ENCODE results near the gene IL18BP.

The IL18BP gene

DNA sequence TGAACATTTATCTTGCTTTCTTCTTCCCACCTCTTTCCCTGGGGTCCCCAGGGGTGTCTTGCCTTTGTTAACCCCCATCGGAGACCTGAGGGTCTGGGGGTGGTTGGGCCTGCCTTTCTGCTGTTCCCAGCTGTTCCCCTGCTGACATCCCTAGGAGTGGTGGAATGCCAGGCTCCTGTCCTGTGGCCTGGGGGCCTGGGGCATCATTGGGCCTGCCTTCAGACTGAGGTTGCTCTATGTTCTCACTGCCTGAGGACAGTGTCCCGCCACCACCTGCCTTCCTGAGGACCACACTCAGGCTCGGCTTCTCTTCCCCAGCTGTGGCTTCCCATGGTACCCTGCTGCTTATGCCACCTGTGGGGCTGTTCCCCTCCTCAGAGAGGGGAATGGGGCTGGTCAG lies 1.1 kb upstream of the IL18BP start:
- no peak for DNase-seq

DNA sequence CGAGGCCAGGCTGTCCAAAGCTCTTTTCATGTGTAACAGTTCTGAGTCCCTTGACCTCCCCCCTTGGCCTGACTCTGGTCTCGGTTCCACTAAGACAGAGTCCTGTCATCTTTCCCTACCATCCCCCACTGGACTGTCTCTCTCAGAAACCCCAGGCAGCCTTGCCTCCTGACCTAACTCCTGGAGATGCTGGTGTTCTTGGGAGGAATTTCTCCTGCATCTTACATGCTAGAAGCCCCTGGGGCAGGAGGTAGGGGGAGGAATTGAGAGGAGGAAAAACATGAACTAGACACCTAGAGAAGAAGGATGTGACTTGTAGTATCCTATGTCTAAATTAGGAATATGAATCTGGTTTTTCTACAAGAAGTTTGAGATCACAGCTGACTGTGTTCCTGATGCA lies 648 bp upstream of the IL18BP start:
- no peak for DNase-seq

DNA sequence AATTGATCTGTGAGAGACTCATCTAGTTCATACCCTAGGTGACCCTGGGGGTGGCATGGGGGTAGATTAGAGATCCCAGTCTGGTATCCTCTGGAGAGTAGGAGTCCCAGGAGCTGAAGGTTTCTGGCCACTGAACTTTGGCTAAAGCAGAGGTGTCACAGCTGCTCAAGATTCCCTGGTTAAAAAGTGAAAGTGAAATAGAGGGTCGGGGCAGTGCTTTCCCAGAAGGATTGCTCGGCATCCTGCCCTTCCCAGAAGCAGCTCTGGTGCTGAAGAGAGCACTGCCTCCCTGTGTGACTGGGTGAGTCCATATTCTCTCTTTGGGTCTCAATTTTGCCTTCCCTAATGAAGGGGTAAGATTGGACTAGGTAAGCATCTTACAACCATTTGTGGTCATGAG lies 653 bp downstream of the IL18BP start:
- no peak for DNase-seq

DNA sequence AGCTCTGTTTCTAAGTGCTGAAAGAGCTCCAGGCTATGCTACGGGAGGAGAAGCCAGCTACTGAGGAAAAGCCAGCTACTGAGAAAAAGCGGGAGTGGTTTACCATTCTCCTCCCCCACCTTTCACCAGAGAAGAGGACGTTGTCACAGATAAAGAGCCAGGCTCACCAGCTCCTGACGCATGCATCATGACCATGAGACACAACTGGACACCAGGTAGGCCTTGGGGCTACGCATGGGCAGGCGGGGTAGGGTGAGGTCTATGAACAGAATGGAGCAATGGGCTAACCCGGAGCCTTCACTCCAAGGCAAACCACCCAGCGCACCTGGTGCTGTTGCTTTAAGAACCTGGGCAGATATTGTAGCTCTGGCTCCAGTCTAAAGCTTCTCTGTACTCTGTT lies 1.1 kb downstream of the IL18BP start:
- DNase-seq, result no peak

DNA sequence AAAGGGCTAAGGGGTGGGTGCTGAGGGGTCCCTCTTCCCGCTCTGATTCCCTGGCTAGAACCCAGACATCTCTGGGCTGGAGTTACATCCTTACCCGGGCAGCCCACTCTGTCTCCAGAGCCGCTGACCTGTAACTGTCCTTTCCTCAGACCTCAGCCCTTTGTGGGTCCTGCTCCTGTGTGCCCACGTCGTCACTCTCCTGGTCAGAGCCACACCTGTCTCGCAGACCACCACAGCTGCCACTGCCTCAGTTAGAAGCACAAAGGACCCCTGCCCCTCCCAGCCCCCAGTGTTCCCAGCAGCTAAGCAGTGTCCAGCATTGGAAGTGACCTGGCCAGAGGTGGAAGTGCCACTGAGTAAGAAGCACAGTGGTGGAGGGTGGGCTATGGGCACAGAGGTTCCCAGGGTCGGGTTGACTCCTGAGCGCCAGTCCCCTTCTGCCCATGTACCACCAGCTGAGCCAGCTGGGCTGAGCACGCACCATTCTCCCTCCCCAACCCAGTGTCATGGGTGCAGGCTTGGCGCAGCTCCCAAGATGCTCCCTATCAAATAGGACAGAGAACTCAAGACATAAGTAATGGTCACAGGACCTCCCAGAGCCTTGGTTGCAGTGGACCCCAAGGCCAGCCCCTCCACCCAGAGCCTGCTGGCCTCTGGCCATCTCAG lies 1.6 kb downstream of the IL18BP start:
- DNase-seq, result no peak

DNA sequence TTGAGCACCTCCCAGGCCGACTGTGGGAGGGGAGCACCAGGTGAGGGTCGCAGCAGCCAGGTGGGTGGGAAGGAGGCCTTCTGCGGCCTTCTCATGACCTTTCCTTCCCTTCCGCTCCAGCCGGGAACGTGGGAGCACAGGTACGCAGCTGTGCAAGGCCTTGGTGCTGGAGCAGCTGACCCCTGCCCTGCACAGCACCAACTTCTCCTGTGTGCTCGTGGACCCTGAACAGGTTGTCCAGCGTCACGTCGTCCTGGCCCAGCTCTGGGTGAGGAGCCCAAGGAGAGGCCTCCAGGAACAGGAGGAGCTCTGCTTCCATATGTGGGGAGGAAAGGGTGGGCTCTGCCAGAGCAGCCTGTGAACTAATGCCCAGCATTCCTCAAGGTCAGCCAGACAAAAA lies 2.6 kb downstream of the IL18BP start:
- no peak for DNase-seq

DNA sequence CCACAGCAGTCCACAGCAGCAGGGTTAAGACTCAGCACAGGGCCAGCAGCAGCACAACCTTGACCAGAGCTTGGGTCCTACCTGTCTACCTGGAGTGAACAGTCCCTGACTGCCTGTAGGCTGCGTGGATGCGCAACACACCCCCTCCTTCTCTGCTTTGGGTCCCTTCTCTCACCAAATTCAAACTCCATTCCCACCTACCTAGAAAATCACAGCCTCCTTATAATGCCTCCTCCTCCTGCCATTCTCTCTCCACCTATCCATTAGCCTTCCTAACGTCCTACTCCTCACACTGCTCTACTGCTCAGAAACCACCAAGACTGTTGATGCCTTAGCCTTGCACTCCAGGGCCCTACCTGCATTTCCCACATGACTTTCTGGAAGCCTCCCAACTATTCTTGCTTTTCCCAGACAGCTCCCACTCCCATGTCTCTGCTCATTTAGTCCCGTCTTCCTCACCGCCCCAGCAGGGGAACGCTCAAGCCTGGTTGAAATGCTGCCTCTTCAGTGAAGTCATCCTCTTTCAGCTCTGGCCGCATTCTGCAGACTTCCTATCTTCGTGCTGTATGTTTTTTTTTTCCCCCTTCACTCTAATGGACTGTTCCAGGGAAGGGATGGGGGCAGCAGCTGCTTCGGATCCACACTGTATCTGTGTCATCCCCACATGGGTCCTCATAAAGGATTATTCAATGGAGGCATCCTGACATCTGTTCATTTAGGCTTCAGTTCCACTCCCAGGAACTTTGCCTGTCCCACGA lies 3.3 kb downstream of the IL18BP start:
- no peak for DNase-seq

DNA sequence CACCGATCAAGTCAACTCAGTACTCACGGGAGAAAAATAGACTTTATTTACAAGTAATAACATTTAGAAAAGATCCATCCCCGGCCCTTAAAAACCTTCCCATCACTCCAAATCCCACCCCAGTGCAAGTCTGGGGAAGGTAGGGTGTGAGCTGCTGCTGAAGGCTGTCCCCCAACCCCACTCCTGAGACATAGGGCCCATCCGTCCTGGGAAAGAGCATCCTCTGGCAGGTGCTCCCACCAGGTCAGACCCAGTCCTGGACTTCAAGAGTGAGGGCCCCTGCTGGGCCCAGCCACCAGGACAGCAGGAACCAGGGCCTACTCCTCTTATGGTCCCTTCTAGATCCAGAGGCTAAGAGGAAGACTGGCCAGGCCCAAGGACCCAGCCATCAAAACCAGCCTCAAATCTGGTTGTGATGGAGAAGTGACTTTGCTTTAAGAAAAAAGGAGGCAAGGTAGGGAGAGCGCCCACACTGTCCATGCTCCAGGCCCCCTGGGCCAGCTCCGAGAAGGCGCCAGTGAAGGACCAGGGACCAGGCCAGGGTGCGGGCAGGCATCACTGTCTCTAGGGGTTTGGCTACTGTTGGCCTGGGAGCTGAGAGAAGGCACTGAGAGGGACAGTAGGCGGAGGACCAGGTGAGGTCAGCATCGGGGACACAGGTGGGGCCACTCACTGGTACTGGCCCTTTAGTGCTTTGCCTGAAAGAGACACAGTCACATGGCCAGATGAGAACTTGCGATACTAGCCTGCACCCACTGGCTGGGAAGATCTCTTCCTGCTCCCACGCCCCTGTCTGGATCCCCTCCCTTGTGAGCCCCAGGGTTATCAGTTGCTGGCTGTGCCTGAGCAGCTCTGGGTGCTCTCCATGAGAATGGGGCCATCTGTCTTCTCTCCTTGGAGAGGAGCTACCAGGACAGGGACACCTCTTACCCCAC lies 4.4 kb downstream of the IL18BP start:
- DNase-seq, result no peak

DNA sequence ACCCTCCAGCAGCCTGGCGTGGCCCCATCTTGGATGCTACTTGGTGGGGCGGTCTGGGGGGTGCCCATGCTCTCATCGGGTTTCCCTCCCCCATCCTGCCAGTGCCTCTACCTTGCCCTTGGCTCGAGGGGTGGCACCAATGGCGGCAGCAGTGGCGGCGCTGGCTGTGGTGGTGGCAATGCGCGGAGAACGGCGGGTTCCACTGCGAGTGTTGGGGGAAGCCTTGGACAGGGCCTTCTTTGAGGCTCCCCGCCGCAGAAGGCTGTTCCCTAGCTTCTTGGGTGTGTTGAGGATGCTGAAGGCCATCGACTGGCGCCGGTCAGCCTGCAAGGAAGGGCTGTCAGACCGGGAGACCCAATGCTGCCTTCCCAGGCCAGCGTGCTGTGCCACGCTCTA lies 5.1 kb downstream of the IL18BP start:
- no peak for DNase-seq

DNA sequence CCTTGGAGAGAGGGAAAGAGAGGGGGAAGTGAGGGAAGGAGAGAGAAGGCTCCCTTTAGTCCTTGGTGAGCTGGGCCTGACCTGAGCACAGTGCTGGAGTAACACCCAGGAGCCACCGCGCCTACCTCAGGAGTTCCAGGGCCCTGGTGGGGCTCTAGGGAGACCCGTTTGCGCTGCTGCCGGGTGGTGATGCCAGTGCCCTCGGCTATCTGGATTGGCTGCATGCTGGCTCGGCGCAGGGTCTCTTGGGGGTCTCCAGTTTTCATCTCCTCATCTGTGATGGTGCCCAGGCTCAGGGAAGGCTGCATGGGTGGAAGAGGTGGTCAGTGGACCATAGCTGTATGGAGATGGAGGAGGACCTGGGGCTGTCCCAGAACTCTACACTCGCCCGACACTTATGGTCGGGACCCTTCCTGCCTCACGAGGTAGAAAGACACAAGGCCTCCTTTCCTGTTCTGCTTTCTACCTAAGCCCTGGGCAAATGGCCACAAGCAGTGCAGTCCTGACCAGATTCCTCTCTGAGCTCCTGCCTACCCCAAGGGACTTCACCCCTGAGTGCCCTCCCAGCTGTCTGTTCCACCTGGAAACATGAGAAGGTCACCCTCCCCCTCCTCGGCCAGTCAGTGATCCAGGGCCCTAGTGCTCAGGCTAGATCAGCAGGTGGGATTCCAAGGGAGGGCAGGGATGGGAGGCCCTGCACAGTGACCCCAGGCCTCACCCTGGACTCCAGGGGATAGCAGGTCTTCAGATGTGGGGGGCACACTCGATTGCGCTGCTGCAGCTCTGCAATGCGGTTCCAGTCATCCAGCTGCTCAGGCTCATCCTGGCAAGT lies 6.0 kb downstream of the IL18BP start:
- no peak for DNase-seq

DNA sequence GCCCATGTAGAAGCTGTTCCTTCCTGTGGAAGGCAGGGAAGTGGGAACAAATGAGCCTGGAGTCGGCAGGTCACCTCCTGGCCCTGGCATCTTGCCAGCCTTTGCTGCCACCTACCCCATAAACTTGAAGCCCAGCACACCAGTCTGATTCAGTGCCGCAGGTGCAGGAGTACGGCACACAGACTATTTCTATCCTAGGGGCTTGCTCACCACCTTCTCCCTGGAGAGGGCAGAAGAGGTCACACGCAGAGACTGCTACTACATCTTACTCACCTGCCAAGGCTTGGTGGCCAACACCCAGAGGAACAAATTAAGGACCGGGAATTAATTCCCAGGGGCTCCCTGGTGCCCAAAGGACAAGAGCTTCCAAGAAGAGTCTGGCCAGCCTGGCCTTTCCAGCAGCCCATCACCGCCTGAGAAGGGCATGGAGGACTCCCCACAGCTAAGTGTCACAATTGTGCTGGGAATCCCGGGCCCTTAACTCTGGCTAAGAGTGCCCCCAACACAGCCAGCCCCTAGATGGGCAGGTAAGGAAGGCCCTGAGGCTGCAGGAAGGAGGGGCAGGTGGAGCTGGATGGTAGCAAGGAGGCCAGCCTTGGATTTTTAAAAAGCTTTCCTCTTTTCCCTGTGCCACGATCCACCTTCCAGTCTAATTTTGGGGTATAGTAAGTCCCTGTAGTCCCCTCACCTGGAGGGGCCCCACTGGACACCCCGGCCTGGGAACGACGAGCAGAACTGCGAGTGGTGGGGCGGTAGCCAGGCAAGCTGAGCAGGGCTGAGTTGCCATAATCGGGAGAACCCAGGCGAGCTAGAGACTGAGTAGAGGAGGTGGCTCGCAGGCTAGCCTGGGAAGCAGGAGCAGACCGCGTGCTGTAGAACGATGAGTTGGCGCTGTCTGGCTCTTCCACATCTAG lies 6.9 kb downstream of the IL18BP start:
- no peak for DNase-seq

DNA sequence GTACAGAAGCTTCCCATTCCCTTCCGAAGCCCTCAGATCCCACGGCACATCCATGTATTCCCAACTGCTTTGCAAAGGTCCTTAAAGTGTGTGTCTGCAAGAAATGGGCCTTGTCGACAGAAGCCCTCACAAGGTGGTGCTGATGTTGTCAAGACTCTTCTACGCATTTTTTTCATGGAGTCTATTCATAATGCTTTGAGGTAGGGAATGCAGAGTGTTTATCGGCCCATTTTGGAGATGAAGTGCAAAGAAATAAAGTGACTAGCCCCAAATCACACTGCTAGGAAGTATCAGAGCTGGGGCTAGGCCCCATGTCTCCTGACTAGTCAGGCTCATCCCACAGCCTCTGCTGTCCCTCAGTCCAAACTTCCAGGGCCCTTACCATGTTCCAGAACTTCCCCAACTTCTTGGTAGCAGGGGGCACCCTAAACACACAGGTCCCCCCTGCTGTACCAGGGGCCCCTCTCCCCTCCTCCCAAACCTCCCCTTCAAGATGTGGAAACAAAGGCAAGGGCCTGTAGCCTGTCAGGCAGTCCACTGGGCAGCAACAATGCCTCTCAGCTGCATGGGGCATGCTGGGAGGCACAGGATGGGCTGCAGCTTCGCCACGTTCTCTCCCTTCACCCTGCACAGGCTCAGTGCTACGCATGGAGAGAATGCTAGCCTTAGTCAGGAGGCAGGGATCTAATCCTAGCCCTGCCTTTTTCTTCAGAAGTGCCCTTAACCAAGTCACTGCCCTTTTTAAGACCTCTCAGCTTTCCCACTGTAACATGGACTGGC lies 7.8 kb downstream of the IL18BP start:
- DNase-seq, result no peak

DNA sequence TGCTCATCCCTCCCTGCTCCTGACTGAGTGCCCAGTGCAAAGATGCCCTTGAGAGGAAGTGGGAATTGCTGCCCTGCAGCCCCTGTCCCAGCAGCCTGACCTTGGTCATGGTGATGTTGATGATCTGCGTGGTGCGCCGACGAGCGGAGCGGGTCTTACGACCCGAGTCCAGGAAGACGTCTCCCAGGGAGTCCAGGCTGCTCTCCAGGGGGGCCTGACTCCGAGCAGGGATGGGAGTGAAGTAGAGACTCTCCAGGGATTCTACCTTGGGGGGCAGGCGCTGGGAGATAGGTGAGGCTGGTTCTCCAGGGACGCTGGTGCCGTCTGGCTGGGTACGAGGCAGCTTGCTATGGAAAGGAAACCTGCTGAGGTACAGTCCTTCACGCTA lies 8.4 kb downstream of the IL18BP start:
- no peak for DNase-seq

DNA sequence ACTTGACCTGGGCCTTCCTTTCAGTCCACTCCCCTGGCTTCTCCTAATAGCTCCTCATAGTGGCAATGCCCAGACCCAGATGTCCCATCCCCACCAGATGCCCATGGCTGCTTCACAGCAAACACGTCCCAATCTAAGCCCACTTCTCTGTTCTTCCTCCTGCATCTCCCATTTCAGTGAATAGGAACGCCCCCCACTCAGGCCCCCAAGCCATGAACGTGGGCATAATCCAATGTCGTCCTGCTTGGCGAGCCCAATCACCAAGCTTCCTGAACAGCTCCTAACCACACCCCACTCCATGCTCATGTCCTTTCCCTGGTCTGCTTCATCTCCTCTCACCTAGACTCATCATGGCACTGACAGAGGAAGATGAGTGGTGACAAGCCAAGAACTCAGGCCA lies 8.9 kb downstream of the IL18BP start:
- DNase-seq, result no peak

DNA sequence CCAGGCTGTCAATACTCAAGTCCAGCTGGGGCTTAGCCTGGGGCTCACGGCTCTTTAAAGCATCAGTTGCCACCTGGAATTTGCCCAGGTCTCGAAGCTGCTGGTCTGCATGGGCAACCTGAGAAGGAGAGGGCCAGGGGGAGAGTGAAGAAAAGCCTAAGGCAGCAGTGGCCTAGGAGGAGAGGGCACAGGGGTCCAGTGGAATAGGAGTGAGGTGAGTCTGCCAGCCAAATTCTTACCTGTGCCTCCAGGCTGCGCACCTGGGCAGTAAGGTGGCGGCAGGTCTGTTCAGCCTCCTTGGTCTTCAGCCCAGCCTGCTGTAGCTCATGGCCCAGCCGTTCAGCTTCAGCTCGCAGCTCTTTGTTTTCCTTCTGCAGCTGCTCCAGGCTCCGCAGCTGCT lies 10.0 kb downstream of the IL18BP start:
- DNase-seq, result no peak

DNA sequence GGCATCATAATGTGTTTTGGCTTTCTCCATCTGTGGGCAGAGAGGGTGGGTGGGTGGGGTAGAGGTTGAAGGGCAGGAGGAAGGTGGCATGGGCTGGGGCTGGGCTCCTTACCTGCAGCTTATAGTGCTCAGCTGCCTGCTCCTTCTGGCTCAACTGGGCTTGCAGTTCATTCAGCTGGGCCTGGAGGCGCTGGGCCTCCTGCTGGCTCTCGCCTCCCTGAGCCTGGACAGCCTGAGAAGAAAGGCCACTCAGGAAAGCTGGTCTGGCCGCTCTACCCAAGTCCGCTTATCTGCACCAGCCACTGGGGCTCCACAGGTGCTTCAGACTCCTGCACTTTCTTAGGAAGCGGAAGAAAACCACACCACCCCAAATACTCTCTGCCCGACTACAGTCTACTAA lies 10.4 kb downstream of the IL18BP start:
- no peak for DNase-seq

DNA sequence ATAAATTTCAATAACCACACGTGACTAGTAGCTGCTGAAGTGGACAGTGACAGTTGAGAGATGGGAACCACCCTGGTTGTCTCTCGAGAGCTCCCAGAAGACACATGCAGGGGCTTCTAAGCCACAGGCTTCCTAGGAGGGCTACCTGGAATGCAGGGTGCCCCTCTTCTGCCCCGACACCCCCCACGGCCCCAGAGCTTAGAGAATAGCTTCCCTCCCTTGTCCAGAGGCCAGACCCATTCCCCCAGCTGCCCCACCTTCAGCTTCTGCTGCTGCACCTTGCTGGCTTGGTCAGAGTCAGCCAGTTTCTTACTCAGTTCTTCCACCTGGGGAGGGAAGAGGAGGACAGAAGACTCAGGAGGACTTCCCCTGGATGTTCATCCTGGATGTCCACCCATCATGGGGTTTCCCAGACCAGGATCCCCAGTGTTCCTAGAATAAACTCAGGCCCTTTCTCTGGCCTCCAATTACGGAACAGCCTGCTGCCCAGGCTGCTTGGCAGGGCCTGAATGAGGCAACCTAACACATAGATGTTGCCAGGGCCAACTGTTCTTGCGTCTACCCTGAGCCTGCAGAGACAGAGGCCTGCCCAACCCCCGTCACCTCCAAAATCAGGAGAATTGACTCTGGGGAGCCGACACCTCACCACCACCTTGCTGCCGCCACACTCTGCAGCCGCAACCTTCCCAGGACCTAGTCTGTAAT lies 12.0 kb downstream of the IL18BP start:
- no peak for DNase-seq

DNA sequence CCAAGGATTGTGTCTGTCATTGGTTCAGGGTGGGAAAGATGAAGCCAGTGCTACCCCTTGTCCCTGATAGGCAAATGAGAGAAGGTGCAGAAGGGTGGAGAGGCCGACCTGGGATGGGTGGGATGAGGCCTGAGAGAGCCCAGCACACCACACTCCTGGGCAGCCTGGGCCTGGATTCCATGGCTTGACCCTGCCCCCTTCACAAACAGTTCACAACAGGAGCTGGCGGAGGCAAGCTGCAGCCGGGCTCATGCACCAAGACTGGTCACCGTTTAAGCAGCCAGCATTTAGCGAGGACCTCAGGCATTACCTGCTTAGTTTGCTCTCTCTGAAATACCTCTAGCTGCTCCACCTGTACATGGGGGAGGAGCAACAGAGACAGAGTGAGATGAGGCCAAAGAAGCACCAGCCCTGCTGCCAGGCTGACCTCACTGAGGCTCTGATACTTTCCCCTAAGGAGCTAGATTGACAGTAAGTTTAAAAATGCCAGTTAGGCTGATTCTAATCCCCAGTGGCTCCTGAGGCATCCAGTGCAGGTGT lies 13.5 kb downstream of the IL18BP start:
- no peak for DNase-seq

DNA sequence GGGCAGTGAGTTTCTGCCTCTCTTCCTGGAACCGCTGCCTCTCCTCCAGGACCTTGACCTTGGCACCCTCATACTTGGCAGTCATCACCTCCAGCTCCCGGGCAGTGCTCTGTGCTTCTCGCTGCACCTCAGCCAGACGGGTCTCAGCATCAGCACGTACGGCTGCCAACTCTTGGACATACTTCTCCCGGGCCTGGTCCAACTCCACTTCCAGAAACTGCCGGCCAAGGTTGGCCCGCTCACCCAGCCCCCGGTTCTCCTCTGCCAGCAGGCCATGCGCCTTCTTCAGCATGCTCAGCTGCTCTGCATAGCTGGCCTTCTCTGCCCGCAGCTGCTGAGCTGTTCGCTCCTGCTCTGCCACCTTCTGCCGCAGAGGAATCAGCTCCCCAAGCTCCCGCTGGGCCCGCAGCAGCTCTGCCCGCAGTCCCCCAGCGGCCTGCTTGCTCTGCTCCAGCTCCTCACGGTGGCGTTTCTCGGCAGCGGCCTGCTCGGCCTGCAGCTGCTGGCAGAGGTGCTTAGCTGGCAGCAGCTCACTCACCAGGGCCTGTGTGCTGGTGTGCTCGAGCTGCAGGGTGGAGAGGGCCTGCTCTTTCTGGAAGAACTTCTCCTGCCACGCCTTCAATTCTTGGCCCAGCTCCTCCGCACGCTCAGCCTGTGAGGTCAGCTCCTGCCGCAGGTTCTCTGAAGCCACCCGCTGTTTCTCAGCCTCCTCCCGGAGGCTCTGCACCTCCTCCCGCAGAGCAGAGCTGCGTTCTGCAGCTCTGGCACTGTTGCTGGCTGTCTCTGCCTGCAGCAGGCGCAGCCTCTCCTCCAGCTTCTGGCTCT lies 14.4 kb downstream of the IL18BP start:
- DNase-seq, result no peak
